NCI-H187 treated with DMSO at 0.1 percent for 48 hours (cell line): Measurements from ENCODE around the gene MACROD2.

Experiments
- DNase-seq: peaks from one replicate; lab custom pipeline; 2025; lab: John Stamatoyannopoulos, UW

Gene MACROD2

GRCh38 chr20:15913391-15914025, 1918.2 kb downstream of the MACROD2 start:
- DNase-seq = no peak

DNA sequence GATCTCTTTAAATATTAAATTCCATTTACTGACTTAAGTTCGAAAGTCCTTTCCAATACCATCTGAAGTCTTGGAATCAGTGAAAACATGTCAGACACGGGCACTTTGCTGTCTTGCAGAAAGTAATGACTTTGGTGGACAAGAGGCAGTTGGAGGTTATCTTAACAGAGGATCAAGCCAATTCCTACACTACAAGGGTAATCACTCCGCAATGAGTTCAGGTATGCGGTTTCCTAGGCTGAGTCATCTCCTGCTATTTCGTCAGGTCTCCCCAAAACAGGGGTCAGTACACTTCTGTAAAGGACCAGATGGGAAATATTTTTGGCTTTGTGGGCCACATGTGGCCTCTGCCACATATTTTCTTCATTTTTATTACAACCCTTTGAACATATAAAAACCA, 1921.3 kb downstream of the MACROD2 start:
- no peak for DNase-seq

GRCh38 chr20:15917283-15917682, 1922.0 kb downstream of the MACROD2 start:
- DNase-seq = no peak

- DNase-seq = no peak
Measured at GRCh38 chr20:15918631-15919030, 1923.3 kb downstream of the MACROD2 start.

DNA sequence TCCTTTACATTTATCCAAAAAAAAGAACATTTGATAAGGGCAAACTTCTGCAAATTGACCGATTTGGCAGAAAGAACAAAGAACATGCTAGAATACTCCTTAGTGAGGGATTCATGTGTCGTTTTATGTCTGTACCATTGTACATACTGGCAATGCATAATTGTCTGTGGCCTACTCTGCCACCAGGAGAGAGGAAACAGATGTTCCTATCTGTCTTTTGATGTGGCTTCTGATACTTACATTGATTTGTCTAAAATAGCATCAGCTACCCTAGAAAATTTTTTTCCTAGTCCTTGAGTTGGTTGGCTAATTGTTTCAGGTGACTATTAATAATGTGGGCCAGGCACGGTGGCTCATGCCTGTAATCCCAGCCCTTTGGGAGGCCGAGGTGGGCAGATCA, 1923.8 kb downstream of the MACROD2 start:
- DNase-seq = no peak

DNA sequence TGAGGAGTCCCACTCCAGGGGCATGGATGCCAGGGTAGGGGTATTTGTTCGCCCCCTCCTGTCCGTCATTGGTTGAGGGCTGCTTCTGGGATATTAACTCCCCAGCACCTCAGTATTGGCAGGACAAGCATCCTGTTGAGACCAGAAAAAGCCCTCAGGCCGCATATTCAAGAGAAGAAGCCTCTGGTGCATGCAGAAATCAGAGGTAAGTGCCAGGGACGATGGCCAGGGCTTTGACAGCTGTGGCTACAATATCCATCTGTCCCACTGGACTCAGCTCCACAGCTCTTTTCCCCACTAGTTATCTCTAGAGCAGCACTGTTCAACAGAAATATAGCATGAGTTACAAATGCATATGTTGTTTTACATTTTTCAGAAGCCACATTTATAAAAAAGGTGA, 1926.6 kb downstream of the MACROD2 start:
- DNase-seq = no peak

- DNase-seq = no peak
Measured at GRCh38 chr20:15922556-15922955, 1927.2 kb downstream of the MACROD2 start.

DNA sequence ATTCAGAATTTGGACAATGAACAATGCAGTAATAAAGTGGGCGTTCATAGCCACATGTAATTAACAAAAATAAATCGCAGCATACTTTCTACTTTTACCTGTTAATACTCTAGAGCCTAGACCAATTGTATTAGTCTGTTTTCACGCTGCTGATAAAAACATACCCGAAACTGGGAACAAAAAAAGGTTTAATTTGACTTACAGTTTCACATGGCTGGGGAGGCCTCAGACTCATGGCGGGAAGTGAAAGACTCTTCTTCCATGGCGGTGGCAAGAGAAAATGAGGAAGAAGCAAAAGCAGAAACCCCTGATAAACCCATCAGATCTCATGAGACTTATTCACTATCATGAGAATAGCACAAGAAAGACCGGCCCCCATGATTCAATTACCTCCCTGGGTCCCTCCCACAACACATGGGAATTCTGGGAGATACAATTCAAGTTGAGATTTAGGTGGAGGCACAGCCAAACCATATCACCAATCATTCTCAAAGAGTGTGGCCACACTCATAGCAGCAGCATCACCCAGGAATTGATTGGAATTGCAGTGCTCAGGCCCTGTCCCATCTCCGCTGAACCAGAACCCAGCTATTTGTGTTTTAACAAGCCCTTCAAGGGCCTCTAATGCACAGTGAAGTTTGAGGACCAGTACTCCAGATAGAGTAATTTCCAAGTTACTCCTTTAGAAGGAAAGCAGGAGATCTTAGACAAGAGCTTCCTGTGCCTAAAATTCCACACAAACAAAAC, 1927.9 kb downstream of the MACROD2 start:
- no peak for DNase-seq

DNA sequence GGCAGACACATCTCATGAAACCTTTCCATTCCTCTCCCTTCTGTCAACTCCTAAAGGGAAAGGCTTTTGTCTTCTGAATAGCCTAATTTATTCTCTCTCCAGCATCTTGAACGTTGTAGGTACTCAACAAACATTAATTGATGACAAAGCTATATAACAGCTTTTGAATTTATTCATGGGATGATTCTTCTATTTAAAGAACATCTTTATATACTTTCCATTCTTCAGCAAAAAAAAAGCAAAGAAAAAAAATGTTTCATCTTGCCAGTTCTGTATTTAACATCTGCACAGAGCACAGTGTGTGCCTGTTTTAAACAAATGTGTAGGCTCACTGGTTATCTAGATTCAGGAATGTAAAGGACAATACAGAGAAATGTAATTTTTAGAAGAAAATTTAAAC, 1929.2 kb downstream of the MACROD2 start:
- no peak for DNase-seq

DNA sequence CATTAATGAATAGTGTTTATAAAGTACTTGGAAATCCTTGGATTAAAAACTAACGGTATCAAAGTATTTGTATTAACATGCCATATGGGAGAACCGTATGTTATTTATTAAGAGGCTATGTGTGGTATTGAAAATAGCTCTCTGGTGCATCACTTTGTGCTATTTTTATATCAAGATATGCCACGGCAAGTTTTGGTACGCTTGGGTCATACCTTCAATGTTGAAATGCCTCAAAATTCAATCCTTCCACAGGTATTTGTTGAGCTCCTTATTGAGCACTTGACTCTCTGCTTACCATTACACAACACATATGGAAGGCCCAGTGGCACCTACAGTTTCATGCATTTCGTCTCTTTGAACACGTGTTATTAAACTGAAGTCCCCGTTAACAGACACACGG, 1930.1 kb downstream of the MACROD2 start:
- DNase-seq = no peak

GRCh38 chr20:15927893-15928650, 1932.8 kb downstream of the MACROD2 start:
- DNase-seq = no peak

- DNase-seq = no peak
Measured at GRCh38 chr20:15928946-15929345, 1933.6 kb downstream of the MACROD2 start.

DNA sequence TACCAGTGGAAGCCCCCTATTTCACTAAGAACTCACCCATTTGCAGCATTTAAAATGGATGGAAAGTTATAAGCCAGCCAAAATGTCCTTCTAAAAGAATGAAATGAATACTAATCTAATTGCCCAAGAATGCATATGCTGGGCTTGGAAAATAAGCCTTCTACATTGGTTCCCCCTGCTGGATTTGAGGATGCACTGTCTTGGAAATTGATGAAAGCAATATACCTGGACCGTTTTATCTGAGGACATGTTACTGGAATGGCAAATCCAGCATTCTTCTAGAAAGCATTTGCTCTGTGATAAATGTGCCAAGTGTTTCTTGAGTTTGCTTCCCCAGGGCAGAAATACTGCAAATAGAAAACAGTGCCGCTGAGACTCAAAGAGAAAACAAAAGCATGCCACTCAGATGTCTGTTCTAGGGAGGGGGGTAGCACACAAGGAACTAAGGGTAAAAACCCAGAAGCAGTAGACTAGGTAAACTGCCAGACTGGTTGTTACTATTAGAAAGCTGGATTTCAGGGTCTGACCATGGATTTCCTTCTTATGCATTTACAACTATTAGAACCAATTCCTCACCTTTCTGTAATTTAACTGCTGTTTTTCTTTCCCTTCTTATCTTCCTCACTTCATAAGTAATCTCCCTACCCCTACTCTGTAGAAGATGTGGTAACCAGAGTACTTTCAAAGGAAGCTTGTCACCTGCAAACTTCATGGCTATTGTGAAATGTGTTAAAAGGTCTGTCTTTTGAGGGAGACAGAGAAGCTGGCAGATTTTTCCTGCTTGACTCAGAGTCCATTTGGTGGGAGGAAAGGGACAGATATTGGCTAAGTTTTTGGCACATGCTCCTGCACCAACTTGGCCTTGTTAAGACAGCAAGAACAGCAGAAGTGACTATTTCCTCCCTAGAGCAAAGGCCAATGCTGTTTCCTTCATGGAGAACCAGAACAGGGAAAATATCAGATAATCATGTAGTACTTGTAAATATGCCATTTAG, 1935.3 kb downstream of the MACROD2 start:
- DNase-seq = no peak

DNA sequence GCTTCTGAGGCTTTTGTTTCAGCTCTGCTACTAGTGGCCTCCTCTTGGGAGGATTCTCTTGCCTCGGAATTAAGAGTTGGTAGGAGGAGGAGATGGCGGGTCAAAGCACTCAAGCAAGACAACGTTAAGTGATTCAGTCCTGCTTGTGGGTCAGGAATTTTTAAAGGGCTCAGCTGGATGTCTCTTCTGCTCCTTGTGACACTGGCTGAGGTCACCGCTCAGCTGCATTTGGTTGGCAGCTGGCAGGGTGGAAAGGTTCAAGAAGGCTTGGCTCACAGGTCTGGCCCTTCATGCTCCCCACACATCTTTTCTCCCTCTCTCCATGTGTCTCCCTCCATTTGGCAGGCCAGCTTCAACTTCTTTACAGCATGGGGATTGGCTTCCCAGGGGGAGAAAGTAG, 1936.6 kb downstream of the MACROD2 start:
- no peak for DNase-seq

DNA sequence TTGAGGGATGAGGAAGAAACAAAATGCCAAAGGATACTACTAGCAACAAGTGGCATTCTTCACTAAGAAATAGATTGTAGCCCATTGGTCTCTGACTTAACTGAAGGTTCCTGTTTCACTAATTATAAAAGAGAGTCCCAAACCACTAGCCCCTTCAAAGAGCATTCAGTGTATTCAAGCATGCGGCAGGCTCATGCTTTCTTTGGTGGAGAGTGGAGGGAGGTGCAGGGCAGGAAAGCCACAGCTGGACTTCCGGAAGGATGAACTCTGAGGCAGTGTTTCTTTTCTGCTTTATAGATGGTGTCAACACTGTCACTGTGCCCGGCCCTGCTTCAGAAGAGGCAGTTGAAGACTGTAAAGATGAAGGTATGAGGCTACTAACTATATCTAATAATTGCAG, 1941.9 kb downstream of the MACROD2 start:
- DNase-seq = no peak

GRCh38 chr20:15938847-15939246, 1943.5 kb downstream of the MACROD2 start:
- DNase-seq = no peak

DNA sequence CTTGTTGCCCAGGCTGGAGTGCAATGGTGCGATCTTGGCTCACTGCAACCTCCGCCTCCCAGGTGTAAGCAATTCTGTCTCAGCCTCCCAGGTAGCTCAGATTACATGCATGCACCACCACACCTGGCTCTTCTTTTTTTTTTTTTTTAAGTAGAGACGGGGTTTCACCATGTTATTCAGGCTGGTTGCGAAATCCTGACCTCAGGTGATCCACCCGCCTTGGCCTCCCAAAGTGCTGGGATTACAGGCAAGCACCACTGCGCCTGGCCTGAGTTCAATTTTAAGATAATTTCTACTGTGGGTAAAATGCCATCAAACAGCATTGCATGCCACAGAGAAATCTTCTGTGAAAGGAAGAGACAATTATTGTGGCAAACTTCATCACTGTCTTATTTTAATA, 1944.8 kb downstream of the MACROD2 start:
- DNase-seq = no peak

- DNase-seq = no peak
Measured at GRCh38 chr20:15942130-15942529, 1946.8 kb downstream of the MACROD2 start.

GRCh38 chr20:15945289-15945688, 1950.0 kb downstream of the MACROD2 start:
- DNase-seq = no peak

DNA sequence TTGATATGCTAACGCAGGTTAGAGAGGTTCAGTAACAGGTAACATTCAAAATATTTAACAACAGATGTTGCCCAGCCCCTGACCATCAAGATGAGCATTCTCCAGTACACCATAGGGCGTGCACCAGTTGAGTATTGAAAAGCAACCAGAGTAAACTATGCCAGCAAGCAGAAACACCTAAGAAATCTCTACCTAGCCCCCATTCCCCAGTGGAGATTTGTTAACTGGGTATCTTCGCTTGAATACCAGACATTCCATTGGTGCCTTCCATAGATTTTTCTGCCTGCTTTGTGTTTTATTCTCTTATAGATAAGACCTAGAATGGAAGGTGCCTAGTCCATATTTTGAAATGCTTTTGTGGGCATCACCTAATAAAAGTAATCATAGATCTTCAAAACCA, 1954.1 kb downstream of the MACROD2 start:
- no peak for DNase-seq

DNA sequence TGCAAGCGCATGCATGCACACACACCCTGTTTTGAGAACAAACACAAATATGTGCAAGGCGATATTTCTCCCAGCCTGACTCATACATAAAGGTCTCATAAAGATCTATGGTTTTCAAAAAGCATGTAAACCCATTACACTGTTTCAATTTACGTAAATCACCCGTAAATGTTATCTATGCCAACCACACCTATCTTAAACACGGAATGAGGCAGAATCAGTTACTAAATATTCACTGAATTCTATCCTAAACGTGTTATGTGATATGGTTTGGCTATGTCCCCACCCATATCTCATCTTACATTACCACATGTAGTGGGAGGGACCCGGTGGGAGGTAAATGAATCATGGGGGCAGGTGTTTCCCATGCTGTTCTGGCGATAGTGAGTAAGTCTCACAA, 1956.3 kb downstream of the MACROD2 start:
- no peak for DNase-seq

DNA sequence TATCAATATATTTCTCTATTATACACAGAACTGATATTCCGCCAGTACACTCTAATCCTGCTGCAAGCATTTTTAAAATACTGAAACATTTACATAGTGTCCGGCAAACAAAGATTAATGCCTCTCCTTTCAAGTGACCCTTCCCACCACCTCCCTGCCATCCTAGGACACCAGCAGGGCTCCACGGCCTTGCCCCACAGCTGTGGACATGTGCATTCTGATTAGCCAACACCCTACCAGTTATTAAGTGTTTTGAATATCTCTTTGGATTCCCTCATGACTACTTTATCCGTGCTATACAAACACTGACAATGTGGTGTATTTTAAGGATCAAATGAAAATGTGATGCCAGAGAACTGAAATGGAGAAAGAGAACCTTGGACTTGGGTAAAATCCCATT, 1962.8 kb downstream of the MACROD2 start:
- no peak for DNase-seq
